NCI-H1092 treated with DMSO at 0.1 percent for 48 hours (cell line): ENCODE data around the gene TMEM143.
"Not testable (repeated sequence)": the region's sequence is repeated elsewhere in the genome, so short reads cannot be mapped to it uniquely, and the experiment has no call there.

Source experiments
- DNase-seq: peaks from one replicate; lab custom pipeline; 2025; lab: John Stamatoyannopoulos, UW

The TMEM143 gene

GRCh38 chr19:48330012-48330681, 33.6 kb downstream of the TMEM143 start:
- peak; percentile 85 for DNase-seq

DNA sequence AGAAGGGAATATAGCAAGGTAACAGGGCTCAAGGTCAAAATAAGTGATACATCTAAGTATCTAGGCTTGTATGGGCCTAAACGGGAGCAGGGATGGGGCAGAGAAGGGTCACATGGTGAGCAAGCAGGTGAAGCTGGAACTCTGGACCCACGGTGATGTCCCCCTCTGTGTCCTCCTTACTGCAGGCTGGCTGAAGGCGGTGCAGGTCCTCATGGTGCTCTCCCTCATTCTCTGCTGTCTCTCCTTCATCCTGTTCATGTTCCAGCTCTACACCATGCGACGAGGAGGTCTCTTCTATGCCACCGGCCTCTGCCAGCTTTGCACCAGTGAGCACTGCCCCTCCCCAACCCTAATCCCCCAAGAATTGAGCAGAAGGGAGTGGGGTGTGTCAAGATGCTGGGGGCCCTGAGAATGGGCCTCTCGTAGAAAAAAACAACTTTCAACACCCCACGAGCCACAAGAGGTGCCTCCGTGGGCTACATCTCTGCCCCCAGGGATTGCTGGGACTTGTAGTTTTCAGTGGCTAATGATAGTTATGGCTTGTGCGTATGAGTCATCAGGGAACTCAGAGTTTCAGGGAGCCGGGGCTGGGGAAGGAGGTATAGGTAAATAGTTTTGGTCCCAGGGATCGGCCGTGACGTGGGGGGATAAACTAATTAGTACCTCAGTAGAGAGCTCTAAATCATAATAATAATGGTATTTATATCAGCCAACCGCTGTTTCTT, 34.4 kb downstream of the TMEM143 start:
- DNase-seq = no peak

DNA sequence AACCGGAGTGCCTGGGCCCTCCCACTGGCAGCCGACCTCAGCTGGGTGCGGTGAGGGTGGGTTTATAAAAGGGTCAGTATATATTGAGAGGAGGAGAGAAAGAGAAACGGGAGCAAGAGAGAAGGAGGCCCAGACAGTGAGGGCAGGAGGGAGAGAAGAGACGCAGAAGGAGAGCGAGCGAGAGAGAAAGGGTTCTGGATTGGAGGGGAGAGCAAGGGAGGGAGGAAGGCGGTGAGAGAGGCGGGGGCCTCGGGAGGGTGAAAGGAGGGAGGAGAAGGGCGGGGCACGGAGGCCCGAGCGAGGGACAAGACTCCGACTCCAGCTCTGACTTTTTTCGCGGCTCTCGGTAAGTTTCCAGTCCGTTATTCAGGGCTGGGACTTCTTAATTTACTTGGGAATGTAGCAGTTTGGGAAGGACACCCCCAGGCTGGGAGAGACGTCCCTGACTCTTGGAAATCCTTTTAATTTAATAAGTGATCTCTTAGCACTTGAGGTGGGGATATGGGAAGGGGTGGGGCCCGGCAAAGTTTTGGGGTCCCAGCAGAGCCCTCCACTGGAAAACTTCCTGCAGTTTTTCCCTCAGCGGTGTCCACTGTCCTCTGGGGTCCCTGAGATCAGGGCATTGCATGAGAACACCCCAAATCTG, 38.4 kb downstream of the TMEM143 start, which contains the start of gene EMP3:
EMP3 (plus strand) TSS at position 288 of the 646 bp plus-strand sequence. CDS start 1,293 bp downstream, outside the sequence.
- DNase-seq = no peak

DNA sequence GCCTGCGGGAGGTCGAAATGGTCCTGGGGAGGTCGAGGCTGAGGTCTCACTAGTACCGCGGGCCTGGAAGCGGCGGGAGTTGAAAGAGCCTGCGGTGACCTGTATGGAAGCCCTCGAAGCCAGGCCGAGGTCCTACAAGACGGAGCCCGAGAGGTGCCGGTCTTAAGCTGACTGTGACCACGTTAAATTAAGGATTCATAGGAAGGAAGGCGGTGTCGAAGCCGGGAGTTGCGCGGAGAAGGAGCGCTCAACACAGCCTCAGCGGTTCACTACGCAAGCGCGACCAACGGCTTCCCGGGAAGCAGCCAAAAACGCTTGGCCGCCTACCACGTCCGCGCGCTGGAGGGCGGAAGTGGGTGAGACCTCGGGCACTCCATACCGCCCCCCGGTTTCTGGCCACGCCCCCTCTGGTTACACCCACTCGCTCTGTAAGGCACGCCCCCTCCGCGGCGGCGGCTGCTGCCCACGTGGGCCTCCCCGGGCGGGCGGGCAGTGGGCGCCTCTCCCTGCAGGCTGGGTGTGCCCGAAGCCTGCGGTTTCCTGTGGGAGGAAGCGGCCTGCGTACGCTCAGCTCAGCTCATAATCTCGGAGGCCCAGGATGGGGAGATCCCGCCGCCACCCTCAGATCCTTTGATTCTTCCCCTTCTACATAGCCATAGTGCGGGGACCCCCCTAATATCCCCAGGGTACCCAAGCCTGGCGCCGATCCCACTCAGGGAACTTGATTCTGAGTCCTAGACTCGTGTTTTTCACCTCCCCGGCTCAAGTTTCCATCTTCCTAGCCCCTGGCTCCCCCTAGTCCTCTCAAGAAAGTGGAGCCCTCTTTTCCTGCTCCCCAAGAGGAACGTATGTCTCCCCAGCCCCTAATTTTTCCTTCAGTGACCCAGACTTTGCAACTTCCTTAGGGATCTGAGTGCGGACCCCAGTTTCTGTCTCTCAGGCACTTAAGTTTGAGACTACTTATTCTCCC, 41.8 kb downstream of the TMEM143 start:
- peak; percentile 90 for DNase-seq

DNA sequence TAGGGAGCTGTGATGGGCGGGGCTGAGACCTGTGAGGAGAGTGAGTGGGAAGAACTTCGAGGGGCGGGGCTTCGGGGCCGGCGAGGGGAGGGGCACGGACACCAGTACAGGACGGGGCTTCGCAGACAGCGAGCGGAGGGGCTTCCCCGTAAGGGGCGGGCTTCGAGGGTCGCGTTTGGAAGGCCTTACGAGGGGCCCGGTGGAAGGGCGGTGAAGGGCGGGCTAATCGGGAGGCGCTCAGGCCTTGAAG, 42.4 kb downstream of the TMEM143 start:
- DNase-seq = peak; percentile 86

- peak; percentile 32 for DNase-seq
These were observed 43.8 kb downstream of the TMEM143 start for GRCh38 chr19:48319647-48320541.

- no peak for DNase-seq
These were observed 45.3 kb downstream of the TMEM143 start for GRCh38 chr19:48318286-48318987.

DNA sequence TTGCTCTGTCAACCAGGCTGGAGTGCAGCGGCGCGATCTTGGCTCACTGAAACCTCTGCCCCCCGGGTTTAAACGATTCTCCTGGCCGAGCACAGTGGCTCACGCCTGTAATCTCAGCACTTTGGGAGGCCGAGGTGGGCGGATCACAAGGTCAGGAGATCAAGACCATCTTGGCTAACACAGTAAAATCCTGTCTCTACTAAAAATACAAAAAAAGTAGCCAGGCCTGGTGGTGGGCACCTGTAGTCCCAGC, 46.1 kb downstream of the TMEM143 start:
- not testable (repeated sequence) for DNase-seq

- DNase-seq = no peak
These were observed 48.0 kb downstream of the TMEM143 start for GRCh38 chr19:48315712-48316111.

- no peak for DNase-seq
These were observed 52.4 kb downstream of the TMEM143 start for GRCh38 chr19:48311384-48311783.

GRCh38 chr19:48310227-48310626, 53.5 kb downstream of the TMEM143 start:
- no peak for DNase-seq

DNA sequence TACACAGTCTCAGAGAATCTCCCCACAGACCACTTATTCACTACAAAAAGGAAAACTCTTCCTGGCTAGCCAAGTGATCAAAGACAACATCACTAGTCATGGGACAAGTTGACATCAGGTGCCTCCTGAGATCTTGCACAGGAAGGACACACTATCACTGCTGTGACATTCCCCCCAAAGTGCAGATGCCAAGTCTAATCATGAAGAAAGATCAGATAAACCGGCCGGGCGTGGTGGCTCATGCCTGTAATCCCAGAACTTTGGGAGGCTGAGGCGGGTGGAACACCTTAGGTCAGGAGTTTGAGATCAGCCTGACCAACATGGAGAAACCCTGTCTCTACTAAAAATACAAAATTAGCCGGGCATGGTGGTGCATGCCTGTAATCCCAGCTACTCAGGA, 54.0 kb downstream of the TMEM143 start:
- DNase-seq = not testable (repeated sequence)

- DNase-seq = no peak
These were observed 54.8 kb downstream of the TMEM143 start for GRCh38 chr19:48308631-48309586.

- DNase-seq = no peak
These were observed 59.9 kb downstream of the TMEM143 start for GRCh38 chr19:48303866-48304265.

DNA sequence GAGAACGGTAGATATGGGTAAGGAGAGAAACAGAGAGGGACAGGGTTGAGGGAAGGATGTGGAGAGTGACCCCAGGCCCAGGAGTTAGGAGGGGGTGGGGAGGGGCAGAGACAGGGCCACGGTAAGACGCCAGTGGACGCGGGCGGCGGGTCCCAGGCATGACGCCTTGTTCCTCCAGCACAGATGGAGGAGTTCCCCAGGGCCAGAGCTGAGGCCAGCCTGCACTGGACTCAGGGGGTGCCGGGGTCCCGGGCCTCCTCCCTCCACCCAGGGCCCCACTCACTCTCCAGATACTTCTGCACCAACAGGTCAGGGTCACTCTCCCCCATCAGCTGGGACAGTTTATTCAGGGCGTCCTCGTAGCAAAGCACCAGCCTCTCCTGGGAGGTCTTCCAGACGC, 60.4 kb downstream of the TMEM143 start:
- DNase-seq = no peak

DNA sequence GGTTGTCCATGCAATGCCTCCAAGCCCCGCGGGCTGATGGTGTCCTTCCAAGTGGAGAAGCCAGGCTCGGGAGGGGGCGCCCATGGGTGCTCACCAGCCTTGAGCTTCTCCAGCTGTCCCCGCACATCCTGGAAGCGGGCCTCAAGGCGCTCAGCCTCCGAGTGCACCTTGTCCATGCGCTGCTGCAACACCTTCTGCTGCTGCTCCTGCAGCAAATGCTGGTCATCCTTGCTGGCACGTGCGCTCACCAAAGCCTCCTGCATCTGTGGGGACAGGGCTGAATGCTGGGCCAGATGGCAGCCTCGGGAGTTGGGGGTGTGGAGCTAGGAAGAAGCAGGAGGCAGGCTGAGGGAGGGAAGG, 61.2 kb downstream of the TMEM143 start:
- DNase-seq = no peak

DNA sequence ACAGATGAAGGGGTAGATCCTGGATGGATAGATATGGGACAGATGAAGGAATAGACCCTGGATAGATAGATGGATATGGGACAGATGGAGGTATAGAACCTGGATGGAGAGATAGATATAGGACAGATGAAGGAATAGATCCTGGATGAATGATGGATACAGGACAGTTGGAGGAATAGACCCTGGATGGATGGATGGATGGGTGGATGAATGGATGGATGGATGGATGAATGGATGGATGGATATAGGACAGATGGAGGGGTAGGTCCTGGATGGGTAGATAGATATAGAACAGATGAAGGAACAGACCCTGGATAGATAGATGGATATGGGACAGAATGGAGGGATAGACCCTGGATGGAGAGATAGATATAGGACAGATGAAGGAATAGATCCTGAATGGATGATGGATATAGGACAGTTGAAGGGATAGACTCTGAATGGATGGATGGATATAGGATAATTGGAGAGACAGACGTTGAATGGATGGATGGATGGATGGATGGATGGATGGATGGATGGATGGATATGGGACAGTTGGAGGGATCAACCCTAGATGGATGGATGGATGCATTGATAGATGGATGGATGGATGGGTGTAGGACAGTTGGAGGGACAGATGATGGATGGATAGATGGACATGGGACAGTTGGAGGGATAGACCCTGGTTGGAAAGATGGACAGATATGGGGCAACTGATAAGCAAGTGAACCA, 61.7 kb downstream of the TMEM143 start:
- DNase-seq = no peak

DNA sequence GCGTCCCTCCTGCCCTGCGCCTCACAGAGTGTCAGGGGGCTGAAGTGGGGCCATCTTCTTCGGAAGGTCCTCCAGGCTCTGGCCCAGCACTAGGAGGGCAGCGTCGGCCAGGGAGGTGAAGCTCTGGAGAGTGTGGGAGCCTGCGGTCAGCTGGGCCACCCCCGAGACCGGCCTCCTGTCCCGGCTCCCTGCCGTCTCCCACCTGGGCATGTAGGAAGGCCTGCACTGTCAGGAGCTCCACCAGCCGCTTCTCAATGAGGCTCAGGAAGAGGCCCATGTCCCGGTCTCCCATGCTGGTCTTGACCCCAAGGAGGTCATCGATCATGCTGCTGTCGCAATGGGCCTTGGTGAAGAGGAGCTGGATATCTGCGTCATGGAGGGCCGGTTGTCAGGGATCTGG, 65.8 kb downstream of the TMEM143 start:
- no peak for DNase-seq
